ENCODE results near the gene C2CD5.

DNA sequence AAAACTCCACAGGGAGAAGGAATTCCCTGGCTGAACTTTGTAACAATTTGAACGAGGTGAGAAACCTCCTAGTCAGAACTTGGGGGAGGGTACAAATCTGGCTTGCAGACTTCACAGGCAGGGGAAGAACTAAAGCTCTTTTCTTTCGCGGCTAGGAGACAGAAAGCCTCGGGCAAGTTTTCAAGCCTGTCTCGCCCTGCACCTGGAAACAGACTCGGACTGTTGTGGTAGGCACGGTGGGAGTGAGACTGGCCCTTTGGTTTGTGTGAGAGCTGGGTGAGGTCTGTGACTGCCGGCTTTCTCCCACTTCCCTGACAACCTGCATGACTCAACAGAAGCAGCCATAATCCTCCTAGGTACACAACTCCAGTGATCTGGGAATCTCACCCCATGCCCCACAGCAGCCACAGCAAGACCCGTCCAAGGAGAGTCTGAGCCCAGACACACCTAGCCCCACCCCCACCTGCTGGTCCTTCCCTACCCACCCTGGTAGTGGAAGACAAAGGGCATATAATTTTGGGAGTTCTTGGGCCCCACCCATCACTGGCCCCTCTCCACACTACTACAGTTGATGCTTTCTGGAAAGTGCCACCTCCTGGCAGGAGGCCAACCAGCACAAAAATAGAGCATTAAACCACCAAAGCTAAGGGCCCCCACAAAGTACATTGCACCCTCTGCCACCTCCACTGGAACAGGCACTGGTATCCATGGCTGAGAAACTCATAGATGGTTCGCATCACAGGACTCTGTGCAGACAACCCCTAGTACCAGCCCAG, 107.1 kb downstream of the C2CD5 start:
- TF ChIP-seq, protein P1, sequence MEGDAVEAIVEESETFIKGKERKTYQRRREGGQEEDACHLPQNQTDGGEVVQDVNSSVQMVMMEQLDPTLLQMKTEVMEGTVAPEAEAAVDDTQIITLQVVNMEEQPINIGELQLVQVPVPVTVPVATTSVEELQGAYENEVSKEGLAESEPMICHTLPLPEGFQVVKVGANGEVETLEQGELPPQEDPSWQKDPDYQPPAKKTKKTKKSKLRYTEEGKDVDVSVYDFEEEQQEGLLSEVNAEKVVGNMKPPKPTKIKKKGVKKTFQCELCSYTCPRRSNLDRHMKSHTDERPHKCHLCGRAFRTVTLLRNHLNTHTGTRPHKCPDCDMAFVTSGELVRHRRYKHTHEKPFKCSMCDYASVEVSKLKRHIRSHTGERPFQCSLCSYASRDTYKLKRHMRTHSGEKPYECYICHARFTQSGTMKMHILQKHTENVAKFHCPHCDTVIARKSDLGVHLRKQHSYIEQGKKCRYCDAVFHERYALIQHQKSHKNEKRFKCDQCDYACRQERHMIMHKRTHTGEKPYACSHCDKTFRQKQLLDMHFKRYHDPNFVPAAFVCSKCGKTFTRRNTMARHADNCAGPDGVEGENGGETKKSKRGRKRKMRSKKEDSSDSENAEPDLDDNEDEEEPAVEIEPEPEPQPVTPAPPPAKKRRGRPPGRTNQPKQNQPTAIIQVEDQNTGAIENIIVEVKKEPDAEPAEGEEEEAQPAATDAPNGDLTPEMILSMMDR (IDR thresholded peaks at IDR 0.05; ENCODE audit: low read length), result no peak
- no peak for TF ChIP-seq EZH2 (optimal IDR thresholded peaks at IDR 0.05; ENCODE audit: low read depth, low read length)
